Cortex of kidney (tissue), 1 donor: ENCODE data around the gene HDHD3.

Source experiments
- DNase-seq: peaks from one replicate; lab custom pipeline; 2025; lab: John Stamatoyannopoulos, UW

The HDHD3 gene

GRCh38 chr9:113328045-113328782 is 48.6 kb downstream of the HDHD3 start:
- no peak for DNase-seq

- no peak for DNase-seq
Measured at GRCh38 chr9:113326230-113326629, 50.6 kb downstream of the HDHD3 start.
